Activated gamma-delta T cell treated with anti-CD3 and anti-CD28 coated beads, Interleukin-2, amount 50 U/mL, for 16 hours (primary cell): ENCODE measurements around the gene YBX3.

Source experiments
- DNase-seq: peaks from one replicate; pipeline ENCODE4 v3.0.0-alpha.2; 2020; ENCODE audit warnings: low read depth

The YBX3 gene

DNA sequence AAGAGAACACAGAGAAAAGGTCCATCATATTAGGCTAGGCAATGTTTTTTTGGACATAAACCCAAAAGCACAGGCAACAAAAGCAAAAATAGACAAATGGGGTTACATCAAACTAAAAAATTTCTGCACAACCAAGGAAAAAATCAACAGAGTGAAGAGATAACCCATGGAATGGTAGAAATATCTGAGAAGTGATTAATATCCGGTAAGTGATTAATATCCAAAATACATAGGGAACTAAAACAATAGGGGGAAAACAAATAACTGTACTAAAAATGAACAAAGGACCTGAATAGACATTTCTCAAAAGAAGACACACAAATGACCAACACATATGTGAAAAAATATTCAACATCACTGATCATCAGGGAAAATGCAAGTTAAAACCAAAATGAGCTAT lies 53.6 kb downstream of the YBX3 start:
- no peak for DNase-seq

GRCh38 chr12:10668526-10668925 lies 54.6 kb downstream of the YBX3 start:
- no peak for DNase-seq

GRCh38 chr12:10667581-10667980 lies 55.5 kb downstream of the YBX3 start:
- DNase-seq = no peak

GRCh38 chr12:10664499-10664898 lies 58.6 kb downstream of the YBX3 start:
- no peak for DNase-seq

GRCh38 chr12:10663869-10664268 lies 59.3 kb downstream of the YBX3 start:
- no peak for DNase-seq

- DNase-seq = no peak
These were observed 61.8 kb downstream of the YBX3 start for GRCh38 chr12:10661338-10661737.

DNA sequence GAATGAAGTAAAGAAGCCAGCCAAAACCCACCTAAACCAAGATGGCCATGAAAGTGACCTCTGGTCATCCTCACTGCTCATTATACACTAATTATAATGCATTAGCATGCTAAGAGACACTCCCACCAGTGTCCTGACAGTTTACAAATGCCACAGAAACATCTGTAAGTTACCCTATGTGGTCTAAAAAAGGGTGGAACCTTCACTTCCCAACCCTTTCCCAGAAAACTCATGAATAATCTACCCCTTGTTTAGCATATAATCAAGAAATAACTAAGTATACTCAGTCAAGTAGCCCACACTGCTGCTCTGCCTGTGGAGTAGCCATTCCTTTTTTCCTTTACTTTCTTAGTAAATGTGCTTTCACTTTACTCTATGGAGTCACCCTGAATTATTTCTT lies 69.1 kb downstream of the YBX3 start:
- no peak for DNase-seq

- DNase-seq = no peak
These were observed 70.9 kb downstream of the YBX3 start for GRCh38 chr12:10652192-10652591.
